ENCODE data around the gene CDC42SE1. TPM values are rescaled to one million over a fixed set of nuclear protein-coding genes. Genes with fewer than 3 reads are reported as not detected.

CDC42SE1 gene
- total and polyA plus RNA-seq, 9 of the 15 experiments (the other 6 are each of a cell fraction or from before 2014, with no cell fraction given): 78.1 to 189 (median 114) TPM

DNA sequence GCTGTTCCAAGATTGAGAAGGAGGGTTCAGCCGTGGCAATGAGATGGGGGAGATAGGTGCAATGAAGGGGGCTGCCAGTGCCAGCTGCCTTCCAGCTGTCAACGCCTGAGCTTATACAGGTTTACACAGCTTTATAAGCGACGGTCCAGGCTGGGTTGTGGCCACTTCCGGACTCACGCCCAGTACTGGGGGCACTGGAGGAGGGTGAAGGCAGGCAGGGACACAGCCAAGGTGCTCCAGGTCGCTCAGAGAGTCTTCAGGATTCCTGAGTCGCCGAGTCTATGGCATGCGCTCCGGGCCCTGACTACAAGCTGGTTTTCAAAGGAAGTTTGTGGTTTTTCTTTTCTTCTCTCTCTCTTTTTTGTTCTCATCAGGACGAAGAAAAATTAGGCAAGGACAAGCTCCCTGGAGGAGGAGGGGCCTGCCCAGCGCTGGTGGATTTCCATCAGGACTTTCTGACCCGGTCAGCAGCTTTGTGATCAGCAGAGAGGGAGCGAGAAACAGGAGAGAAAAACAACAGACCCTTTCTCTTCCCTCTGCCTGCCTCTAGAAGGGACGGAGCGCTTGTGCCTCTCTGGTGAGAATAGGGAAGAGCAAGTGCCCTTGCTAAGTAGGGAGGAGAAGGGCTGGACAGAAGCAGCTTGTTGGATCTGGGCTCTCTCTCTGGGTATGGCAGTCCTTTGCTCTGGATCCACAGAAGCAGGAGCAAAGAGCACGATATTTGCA lies 52.9 kb downstream of the CDC42SE1 start, which contains the start of gene MINDY1 (continued):
- TF ChIP-seq, protein P1, sequence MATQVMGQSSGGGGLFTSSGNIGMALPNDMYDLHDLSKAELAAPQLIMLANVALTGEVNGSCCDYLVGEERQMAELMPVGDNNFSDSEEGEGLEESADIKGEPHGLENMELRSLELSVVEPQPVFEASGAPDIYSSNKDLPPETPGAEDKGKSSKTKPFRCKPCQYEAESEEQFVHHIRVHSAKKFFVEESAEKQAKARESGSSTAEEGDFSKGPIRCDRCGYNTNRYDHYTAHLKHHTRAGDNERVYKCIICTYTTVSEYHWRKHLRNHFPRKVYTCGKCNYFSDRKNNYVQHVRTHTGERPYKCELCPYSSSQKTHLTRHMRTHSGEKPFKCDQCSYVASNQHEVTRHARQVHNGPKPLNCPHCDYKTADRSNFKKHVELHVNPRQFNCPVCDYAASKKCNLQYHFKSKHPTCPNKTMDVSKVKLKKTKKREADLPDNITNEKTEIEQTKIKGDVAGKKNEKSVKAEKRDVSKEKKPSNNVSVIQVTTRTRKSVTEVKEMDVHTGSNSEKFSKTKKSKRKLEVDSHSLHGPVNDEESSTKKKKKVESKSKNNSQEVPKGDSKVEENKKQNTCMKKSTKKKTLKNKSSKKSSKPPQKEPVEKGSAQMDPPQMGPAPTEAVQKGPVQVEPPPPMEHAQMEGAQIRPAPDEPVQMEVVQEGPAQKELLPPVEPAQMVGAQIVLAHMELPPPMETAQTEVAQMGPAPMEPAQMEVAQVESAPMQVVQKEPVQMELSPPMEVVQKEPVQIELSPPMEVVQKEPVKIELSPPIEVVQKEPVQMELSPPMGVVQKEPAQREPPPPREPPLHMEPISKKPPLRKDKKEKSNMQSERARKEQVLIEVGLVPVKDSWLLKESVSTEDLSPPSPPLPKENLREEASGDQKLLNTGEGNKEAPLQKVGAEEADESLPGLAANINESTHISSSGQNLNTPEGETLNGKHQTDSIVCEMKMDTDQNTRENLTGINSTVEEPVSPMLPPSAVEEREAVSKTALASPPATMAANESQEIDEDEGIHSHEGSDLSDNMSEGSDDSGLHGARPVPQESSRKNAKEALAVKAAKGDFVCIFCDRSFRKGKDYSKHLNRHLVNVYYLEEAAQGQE (IDR thresholded peaks at IDR 0.05; ENCODE audit: borderline replicate concordance): peak; percentile 72
- TF ChIP-seq, protein P1 (CRISPR knock-in tag; IDR thresholded peaks at IDR 0.05; ENCODE audit: low read depth): 0 out of 2 replicates have a peak, but pooled peaks have one; percentile 28
- TF ChIP-seq ARHGAP35 (IDR thresholded peaks at IDR 0.05; ENCODE audit: partially characterized antibody) (no peak), NBN (IDR thresholded peaks at IDR 0.05; ENCODE audit: low read depth) (peak; percentile 29; the same call in 1 of the 2 replicates), EP400 (IDR thresholded peaks at IDR 0.05) (peak; percentile 30; the same call in 1 of the 2 replicates), SMAD2 (IDR thresholded peaks at IDR 0.05; ENCODE audit: low read depth, low read length) (no peak), SIX5 (IDR thresholded peaks at IDR 0.05; ENCODE audit: borderline replicate concordance in 1 of 2, insufficient read depth in 1 of 2, low read depth in 1 of 2, low read length in 2 of 2) (no peak), NRF1 (conservative IDR thresholded peaks at IDR 0.05 in 1 of 2, IDR thresholded peaks at IDR 0.05 in 1 of 2) (peak in 1 of 2 experiments; percentile 36; a peak in 1 of 4 replicates), POLR2AphosphoS5 (IDR thresholded peaks at IDR 0.05; ENCODE audit: control insufficient read depth, insufficient read depth, low read depth, low read length) (peak; percentile 53; the same call in 1 of the 2 replicates), ZNF586 (CRISPR knock-in tag; conservative IDR thresholded peaks at IDR 0.05) (no peak; the same call in 1 of the 2 replicates), RBM15 (IDR thresholded peaks at IDR 0.05; ENCODE audit: insufficient read depth, low read length) (no peak), RBFOX2 (IDR thresholded peaks at IDR 0.05; ENCODE audit: low read depth, low read length) (peak; percentile 45; the same call in 1 of the 2 replicates), GATAD2B (IDR thresholded peaks at IDR 0.05; ENCODE audit: borderline replicate concordance) (0 out of 2 replicates have a peak, but pooled peaks have one; percentile 24), SMC3 (conservative IDR thresholded peaks at IDR 0.05; ENCODE audit: insufficient read depth, low read depth, low read length) (0 out of 2 replicates have a peak, but pooled peaks have one; percentile 36)
- TF ChIP-seq, protein P2, sequence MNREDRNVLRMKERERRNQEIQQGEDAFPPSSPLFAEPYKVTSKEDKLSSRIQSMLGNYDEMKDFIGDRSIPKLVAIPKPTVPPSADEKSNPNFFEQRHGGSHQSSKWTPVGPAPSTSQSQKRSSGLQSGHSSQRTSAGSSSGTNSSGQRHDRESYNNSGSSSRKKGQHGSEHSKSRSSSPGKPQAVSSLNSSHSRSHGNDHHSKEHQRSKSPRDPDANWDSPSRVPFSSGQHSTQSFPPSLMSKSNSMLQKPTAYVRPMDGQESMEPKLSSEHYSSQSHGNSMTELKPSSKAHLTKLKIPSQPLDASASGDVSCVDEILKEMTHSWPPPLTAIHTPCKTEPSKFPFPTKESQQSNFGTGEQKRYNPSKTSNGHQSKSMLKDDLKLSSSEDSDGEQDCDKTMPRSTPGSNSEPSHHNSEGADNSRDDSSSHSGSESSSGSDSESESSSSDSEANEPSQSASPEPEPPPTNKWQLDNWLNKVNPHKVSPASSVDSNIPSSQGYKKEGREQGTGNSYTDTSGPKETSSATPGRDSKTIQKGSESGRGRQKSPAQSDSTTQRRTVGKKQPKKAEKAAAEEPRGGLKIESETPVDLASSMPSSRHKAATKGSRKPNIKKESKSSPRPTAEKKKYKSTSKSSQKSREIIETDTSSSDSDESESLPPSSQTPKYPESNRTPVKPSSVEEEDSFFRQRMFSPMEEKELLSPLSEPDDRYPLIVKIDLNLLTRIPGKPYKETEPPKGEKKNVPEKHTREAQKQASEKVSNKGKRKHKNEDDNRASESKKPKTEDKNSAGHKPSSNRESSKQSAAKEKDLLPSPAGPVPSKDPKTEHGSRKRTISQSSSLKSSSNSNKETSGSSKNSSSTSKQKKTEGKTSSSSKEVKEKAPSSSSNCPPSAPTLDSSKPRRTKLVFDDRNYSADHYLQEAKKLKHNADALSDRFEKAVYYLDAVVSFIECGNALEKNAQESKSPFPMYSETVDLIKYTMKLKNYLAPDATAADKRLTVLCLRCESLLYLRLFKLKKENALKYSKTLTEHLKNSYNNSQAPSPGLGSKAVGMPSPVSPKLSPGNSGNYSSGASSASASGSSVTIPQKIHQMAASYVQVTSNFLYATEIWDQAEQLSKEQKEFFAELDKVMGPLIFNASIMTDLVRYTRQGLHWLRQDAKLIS (CRISPR knock-in tag; IDR thresholded peaks at IDR 0.05): 0 out of 2 replicates have a peak, but pooled peaks have one; percentile 18

Measured in K562 (cell line).